Right atrium auricular region (tissue), 2 donors: ENCODE data around the gene KIRREL3. TPM values are rescaled to one million over a fixed set of nuclear protein-coding genes. Genes with fewer than 3 reads are reported as not detected.
A peak's percentile ranks its signal among the peaks of the same experiment; 100 is the strongest.
"Not testable (repeated sequence)": the region's sequence is repeated elsewhere in the genome, so short reads cannot be mapped to it uniquely, and the experiment has no call there.

Experiments used
- DNase-seq: peaks from one replicate; pipeline ENCODE4 v3.0.0-alpha.2; 2019; ENCODE audit warnings: low spot score
- H3K27ac ChIP-seq, 2 donors: fragments of 200-600 bp; sonication (generic); 1 replicate in 1 of 2; 2 replicates in 1 of 2; pipeline ENCODE4 v1.5.1; 2016 to 2019
- H3K27me3 ChIP-seq, 2 donors: fragments of 200-600 bp; sonication (generic); one replicate each; pipeline versions ENCODE4 v1.5.1 to v1.6.0; 2017 to 2019
- H3K36me3 ChIP-seq: fragments of 200-600 bp; sonication (generic); one replicate; pipeline ENCODE4 v1.5.1; 2016
- H3K4me1 ChIP-seq, 2 donors: fragments of 200-600 bp; sonication (generic); one replicate each; pipeline versions ENCODE4 v1.5.1 to v1.6.0; 2017 to 2019
- H3K4me3 ChIP-seq, 2 donors: fragments of 200-600 bp; sonication (generic); 1 replicate in 1 of 2; 2 replicates in 1 of 2; pipeline ENCODE4 v1.5.1; 2017 to 2019; ENCODE audit warnings: mild to moderate bottlenecking in 1 of 2, moderate library complexity in 1 of 2
- H3K9me3 ChIP-seq, 2 donors: fragments of 200-600 bp; sonication (generic); one replicate each; pipeline ENCODE4 v1.5.1; 2019
- CTCF ChIP-seq, 2 donors: fragments of 200-600 bp; sonication (generic); IDR thresholded peaks; one replicate each; pipeline ENCODE4 v1.5.1; 2019; ENCODE audit warnings: antibody characterized with exemption in 2 of 2
- total RNA-seq, 2 donors: library from RNA; depleted of rRNA; stranded (reverse); fragments of >200 nt; gene quantifications; one replicate each; pipeline ENCODE4 v1.1.0, GENCODE V29; 2016

KIRREL3 gene
- total RNA-seq, 2 donors from 2014 or later = 0.51 to 0.74 TPM

GRCh38 chr11:126384449-126385070 lies 616.0 kb downstream of the KIRREL3 start:
- H3K9me3 ChIP-seq = no peaks in the 10 kb centered on the region
- no peaks in the 10 kb centered on the region for H3K36me3 ChIP-seq
- peak overlapping the region; percentile 29 to 55 for H3K27ac ChIP-seq
- TF ChIP-seq CTCF (IDR thresholded peaks at IDR 0.05) = no peak
- peaks cover 0 to 68% of the 10 kb centered on the region in 2 donors for H3K4me1 ChIP-seq
- H3K27me3 ChIP-seq = no peaks in the 10 kb centered on the region
- H3K4me3 ChIP-seq = no peak overlapping the region
- DNase-seq = no peak

GRCh38 chr11:126383339-126384335 lies 616.9 kb downstream of the KIRREL3 start:
- no peak for DNase-seq
- Histone ChIP-seq H3K4me3 (no peak overlapping the region), H3K27me3 (no peaks in the 10 kb centered on the region), H3K4me1 (peaks cover 0 to 77% of the 10 kb centered on the region in 2 donors), H3K9me3 (no peaks in the 10 kb centered on the region), H3K36me3 (no peaks in the 10 kb centered on the region), H3K27ac (peak overlapping the region; percentile 13 to 55)
- no peak for TF ChIP-seq CTCF (IDR thresholded peaks at IDR 0.05)

GRCh38 chr11:126382641-126383040 lies 617.9 kb downstream of the KIRREL3 start:
- not testable (repeated sequence) for H3K4me3 ChIP-seq, H3K36me3 ChIP-seq, DNase-seq, H3K27me3 ChIP-seq, H3K9me3 ChIP-seq
- H3K27ac ChIP-seq = peak overlapping the region in 1 of 2 donors; percentile 55
- H3K4me1 ChIP-seq = peaks cover 0 to 77% of the 10 kb centered on the region in 2 donors

- H3K4me1 ChIP-seq = peaks cover 0 to 73% of the 10 kb centered on the region in 2 donors
- H3K36me3 ChIP-seq, H3K27ac ChIP-seq, H3K9me3 ChIP-seq, H3K27me3 ChIP-seq, DNase-seq, H3K4me3 ChIP-seq: not testable (repeated sequence)
Observed at GRCh38 chr11:126381960-126382359, 618.6 kb downstream of the KIRREL3 start.

- DNase-seq = no peak
- TF ChIP-seq CTCF (IDR thresholded peaks at IDR 0.05) = no peak
- Histone ChIP-seq H3K4me3 (no peak overlapping the region), H3K9me3 (no peaks in the 10 kb centered on the region), H3K36me3 (no peaks in the 10 kb centered on the region), H3K27me3 (no peaks in the 10 kb centered on the region), H3K4me1 (peaks cover 0 to 71% of the 10 kb centered on the region in 2 donors), H3K27ac (no peak overlapping the region)
Observed at GRCh38 chr11:126380909-126381308, 619.7 kb downstream of the KIRREL3 start.

- no peak for TF ChIP-seq CTCF (IDR thresholded peaks at IDR 0.05)
- no peak overlapping the region for H3K4me3 ChIP-seq
- H3K9me3 ChIP-seq = no peaks in the 10 kb centered on the region
- H3K36me3 ChIP-seq = no peaks in the 10 kb centered on the region
- peak overlapping the region in 1 of 2 donors; percentile 7 for H3K27ac ChIP-seq
- no peak for DNase-seq
- H3K27me3 ChIP-seq = no peaks in the 10 kb centered on the region
- peaks cover 0 to 68% of the 10 kb centered on the region in 2 donors for H3K4me1 ChIP-seq
Observed at GRCh38 chr11:126378763-126379162, 621.8 kb downstream of the KIRREL3 start.
